ENCODE data around the gene SEMA6D.

SEMA6D gene

GRCh38 chr15:47744496-47744895 is 27.2 kb downstream of the SEMA6D start:
- no peak for DNase-seq

GRCh38 chr15:47744973-47745372 is 27.7 kb downstream of the SEMA6D start:
- DNase-seq: no peak

GRCh38 chr15:47746516-47746915 is 29.2 kb downstream of the SEMA6D start:
- DNase-seq: no peak

GRCh38 chr15:47750030-47750739 is 32.9 kb downstream of the SEMA6D start:
- DNase-seq: no peak

GRCh38 chr15:47750740-47751262 is 33.5 kb downstream of the SEMA6D start:
- no peak for DNase-seq

GRCh38 chr15:47753591-47753990 is 36.3 kb downstream of the SEMA6D start:
- no peak for DNase-seq

- DNase-seq: no peak
Measured at GRCh38 chr15:47754312-47754711, 37.0 kb downstream of the SEMA6D start.

GRCh38 chr15:47755941-47756340 is 38.6 kb downstream of the SEMA6D start:
- no peak for DNase-seq

- DNase-seq: no peak
Measured at GRCh38 chr15:47756872-47757271, 39.6 kb downstream of the SEMA6D start.

GRCh38 chr15:47757331-47757730 is 40.0 kb downstream of the SEMA6D start:
- DNase-seq: no peak

GRCh38 chr15:47762621-47763020 is 45.3 kb downstream of the SEMA6D start:
- no peak for DNase-seq

GRCh38 chr15:47764666-47765065 is 47.4 kb downstream of the SEMA6D start:
- no peak for DNase-seq

GRCh38 chr15:47766406-47766805 is 49.1 kb downstream of the SEMA6D start:
- no peak for DNase-seq

- no peak for DNase-seq
Measured at GRCh38 chr15:47767035-47767434, 49.7 kb downstream of the SEMA6D start.

- no peak for DNase-seq
Measured at GRCh38 chr15:47768735-47769134, 51.4 kb downstream of the SEMA6D start.

- DNase-seq: no peak
Measured at GRCh38 chr15:47769166-47769565, 51.9 kb downstream of the SEMA6D start.

- no peak for DNase-seq
Measured at GRCh38 chr15:47773143-47773542, 55.8 kb downstream of the SEMA6D start.

GRCh38 chr15:47778263-47778770 is 61.0 kb downstream of the SEMA6D start:
- DNase-seq: no peak

- no peak for DNase-seq
Measured at GRCh38 chr15:47780971-47781370, 63.7 kb downstream of the SEMA6D start.

GRCh38 chr15:47781527-47781926 is 64.2 kb downstream of the SEMA6D start:
- DNase-seq: no peak

- no peak for DNase-seq
Measured at GRCh38 chr15:47784820-47785219, 67.5 kb downstream of the SEMA6D start.

GRCh38 chr15:47786371-47786770 is 69.1 kb downstream of the SEMA6D start:
- no peak for DNase-seq

- no peak for DNase-seq
Measured at GRCh38 chr15:47787875-47788274, 70.6 kb downstream of the SEMA6D start.

GRCh38 chr15:47788685-47789084 is 71.4 kb downstream of the SEMA6D start:
- DNase-seq: no peak

- no peak for DNase-seq
Measured at GRCh38 chr15:47791161-47791560, 73.9 kb downstream of the SEMA6D start.

All from central memory CD4-positive, alpha-beta T cell (primary cell).